K562 (cell line): ENCODE data around the gene FRMD3. TPM values are rescaled to one million over a fixed set of nuclear protein-coding genes. Genes with fewer than 3 reads are reported as not detected.

Experiments
- ATAC-seq: fragments of 200-7000 bp; cut with Tn5 transposase; 3 replicates; pipeline ENCODE4 v1.9.1; 2020; ENCODE audit warnings: moderate library complexity
- BruUV-seq: library from RNA; stranded (reverse); fragments of 400-500 nt; replicated peaks from 2 replicates; lab custom pipeline; 2021; lab: Mats Ljungman, UMichigan
- CTCF ChIA-PET: fragments of 300-600 bp; formaldehyde crosslinking; extraction: SDS; loops from one replicate; lab custom pipeline; 2021; ENCODE audit warnings: low intra/inter-chr PET ratio; lab: Yijun Ruan, JAX
- POLR2A ChIA-PET: fragments of 300-600, 350-650 bp; sonication (Branson Sonifier 250); formaldehyde crosslinking; extraction: SDS; loops from one replicate; lab custom pipeline; 2021; ENCODE audit warnings: antibody characterized with exemption, inconsistent platforms; lab: Yijun Ruan, JAX
- DNase-seq, 4 experiments: peaks; one replicate each; pipeline versions ENCODE4 v3.0.0 to v3.0.0-alpha.2; 2011 to 2018; ENCODE audit warnings: low spot score in 3 of 4, mixed read lengths in 3 of 4; ENCODE audit errors: extremely low read depth in 1 of 4
- FAIRE-seq: peaks from 2 replicates; lab custom pipeline; 2011; peaks lifted over from hg19 to GRCh38; lab: Jason Lieb, UNC
- H2AFZ ChIP-seq: 2 replicates; pipeline ENCODE4 v1.6.0; 2011; ENCODE audit warnings: low read depth, low read length, control low read depth, inconsistent platforms
- H3K27ac ChIP-seq: fragments of 200-600 bp; 3 replicates; pipeline ENCODE4 v1.8.0; 2011; ENCODE audit warnings: low read depth, mild to moderate bottlenecking, control low read depth, inconsistent platforms, low read length, moderate library complexity, mixed read lengths; ENCODE audit errors: extremely low read depth
- H3K27me3 ChIP-seq, 2 experiments: fragments of 300-600 bp in 1 of 2; 2 replicates in 1 of 2; 3 replicates in 1 of 2; pipeline versions ENCODE4 v1.6.0 to v1.8.0; 2011; ENCODE audit warnings: inconsistent platforms in 2 of 2, low read length in 2 of 2, mild to moderate bottlenecking in 1 of 2, mixed read lengths in 1 of 2, moderate library complexity in 1 of 2; ENCODE audit not compliant: control insufficient read depth in 2 of 2, insufficient read depth in 2 of 2
- H3K36me3 ChIP-seq: fragments of 300-600 bp; 3 replicates; pipeline ENCODE4 v1.8.0; 2011; ENCODE audit warnings: mild to moderate bottlenecking, low read length, inconsistent platforms; ENCODE audit not compliant: control insufficient read depth, insufficient read depth
- H3K4me1 ChIP-seq, 2 experiments: fragments of 200-600 bp in 1 of 2; replicated peaks in 1 of 2; 2 replicates in 1 of 2; 3 replicates in 1 of 2; pipeline versions ENCODE4 v1.5.1 to v1.8.0; 2011; ENCODE audit warnings: inconsistent platforms in 2 of 2, low read length in 2 of 2, mild to moderate bottlenecking in 1 of 2, mixed read lengths in 1 of 2, moderate library complexity in 1 of 2; ENCODE audit not compliant: control insufficient read depth in 2 of 2, insufficient read depth in 2 of 2
- H3K4me2 ChIP-seq: 2 replicates; pipeline ENCODE4 v1.6.1; 2011; ENCODE audit warnings: low read length, control low read depth, inconsistent platforms, mixed read lengths; ENCODE audit not compliant: insufficient read depth
- H3K4me3 ChIP-seq: fragments of 200-600 bp; sonication (generic), shearing (Covaris generic); 2 replicates; pipeline ENCODE4 v1.5.1; 2016; ENCODE audit warnings: control low read depth, inconsistent platforms
- H3K79me2 ChIP-seq: fragments of 200-600 bp; 3 replicates; pipeline ENCODE4 v1.8.0; 2011; ENCODE audit warnings: low read length, inconsistent platforms; ENCODE audit not compliant: control insufficient read depth, insufficient read depth
- H3K9ac ChIP-seq, 2 experiments: 2 replicates each; pipeline versions ENCODE4 v1.6.0 to v1.6.1; 2011; ENCODE audit warnings: low read depth in 2 of 2, low read length in 2 of 2, control low read depth in 1 of 2, inconsistent platforms in 1 of 2, mild to moderate bottlenecking in 1 of 2, mixed read lengths in 1 of 2; ENCODE audit not compliant: insufficient read depth in 1 of 2
- H3K9me1 ChIP-seq: one replicate; pipeline ENCODE4 v1.6.0; 2011; ENCODE audit warnings: inconsistent platforms, mild to moderate bottlenecking, low read length, moderate library complexity; ENCODE audit not compliant: control insufficient read depth, insufficient read depth
- H3K9me3 ChIP-seq: replicated peaks from 2 replicates; pipeline ENCODE4 v1.5.1; 2011; ENCODE audit warnings: low read depth, low read length, inconsistent platforms; ENCODE audit not compliant: control insufficient read depth, insufficient read depth
- H4K20me1 ChIP-seq: replicated peaks from 2 replicates; pipeline ENCODE4 v1.6.1; 2011; ENCODE audit warnings: low read length, inconsistent platforms, mixed read lengths; ENCODE audit not compliant: control insufficient read depth, insufficient read depth
- CBX8 ChIP-seq: fragments of 200-600 bp; sonication (generic); IDR thresholded peaks from 2 replicates; pipeline ENCODE4 v1.6.1; 2012; ENCODE audit warnings: borderline replicate concordance, mixed run types, low read depth, mild to moderate bottlenecking, moderate library complexity, mixed read lengths, low read length, control low read depth, inconsistent platforms; ENCODE audit not compliant: poor library complexity, severe bottlenecking; ENCODE audit errors: extremely low read depth
- CHD2 ChIP-seq: IDR thresholded peaks from 2 replicates; pipeline ENCODE4 v1.6.1; 2011; ENCODE audit warnings: low read depth, low read length
- ELF1 ChIP-seq: fragments of 200-800 bp; sonication (Bioruptor generic); IDR thresholded peaks from 2 replicates; pipeline ENCODE4 v1.6.1; 2016; ENCODE audit warnings: missing genetic modification characterization, missing compliant biosample characterization
- GMEB1 ChIP-seq: fragments of 250-450 bp; sonication (Bioruptor Pico); IDR thresholded peaks from 2 replicates; pipeline ENCODE4 v1.4.0; 2020; ENCODE audit warnings: mild to moderate bottlenecking
- HDAC6 ChIP-seq: IDR thresholded peaks from 2 replicates; pipeline ENCODE4 v1.6.1; 2012; ENCODE audit warnings: low read depth, mild to moderate bottlenecking, control low read depth, inconsistent platforms, low read length, moderate library complexity
- IRF1 ChIP-seq: sonication (generic); formaldehyde crosslinking; IDR thresholded peaks from 2 replicates; pipeline ENCODE4 v1.8.0; 2022; ENCODE audit warnings: missing genetic modification reagents, mild to moderate bottlenecking, borderline replicate concordance
- IRF9 ChIP-seq: fragments of 450-650 bp; IDR thresholded peaks from 2 replicates; pipeline ENCODE4 v1.6.1; 2016; ENCODE audit warnings: missing biosample characterization, missing genetic modification characterization
- LARP7 ChIP-seq: fragments of 450-650 bp; IDR thresholded peaks from 2 replicates; pipeline ENCODE4 v1.6.1; 2016
- NFRKB ChIP-seq: fragments of 450-650 bp; IDR thresholded peaks from 2 replicates; pipeline ENCODE4 v1.6.1; 2016; ENCODE audit warnings: low read depth
- PHF8 ChIP-seq: fragments of 200-600 bp; sonication (generic); IDR thresholded peaks from 2 replicates; pipeline ENCODE4 v1.6.1; 2012; ENCODE audit warnings: mixed run types, mild to moderate bottlenecking, inconsistent platforms, low read length, moderate library complexity, borderline replicate concordance
- PRMT5 ChIP-seq: sonication (generic); formaldehyde crosslinking; IDR thresholded peaks from 2 replicates; pipeline ENCODE4 v1.5.0; 2020; ENCODE audit warnings: missing genetic modification reagents
- SNRNP70 ChIP-seq: fragments of 200-400 bp; formaldehyde crosslinking; optimal IDR thresholded peaks from 2 replicates; pipeline ENCODE3; 2017; ENCODE audit warnings: low read depth, low read length
- TGIF2 ChIP-seq: sonication (generic); formaldehyde crosslinking; IDR thresholded peaks from 2 replicates; pipeline ENCODE4 v1.8.1; 2022; ENCODE audit warnings: mild to moderate bottlenecking, missing genetic modification reagents, moderate library complexity
- YBX1 ChIP-seq: fragments of 450-650 bp; IDR thresholded peaks from 2 replicates; pipeline ENCODE4 v1.7.1; 2016; ENCODE audit warnings: mild to moderate bottlenecking
- ZKSCAN3 ChIP-seq: fragments of 250-450 bp; sonication (Bioruptor Pico); IDR thresholded peaks from 2 replicates; pipeline ENCODE4 v1.4.0; 2020
- ZNF384 ChIP-seq: IDR thresholded peaks from 2 replicates; pipeline ENCODE4 v1.6.1; 2012; ENCODE audit warnings: low read depth, low read length, improper control_type of control experiment
- ZNF583 ChIP-seq: fragments of 250-450 bp; sonication (Bioruptor Pico); IDR thresholded peaks from 2 replicates; pipeline ENCODE4 v1.4.0; 2020
- ZNF668 ChIP-seq: fragments of 250-450 bp; sonication (Bioruptor Pico); IDR thresholded peaks from 2 replicates; pipeline ENCODE4 v1.8.0; 2022; ENCODE audit warnings: mild to moderate bottlenecking, inconsistent platforms
- ZNF707 ChIP-seq: fragments of 250-450 bp; sonication (Bioruptor Pico); conservative IDR thresholded peaks from 2 replicates; pipeline ENCODE4 v1.8.0; 2022; ENCODE audit warnings: inconsistent platforms, mild to moderate bottlenecking, moderate library complexity
- ZSCAN29 ChIP-seq: fragments of 450-650 bp; IDR thresholded peaks from 2 replicates; pipeline ENCODE4 v1.6.1; 2017
- WGBS: fragments of 100-300 bp; shearing (Covaris generic); methylation state at CpG from one replicate; pipeline ENCODE4 v1.1.6; 2016; ENCODE audit warnings: low coverage, mixed read lengths; ENCODE audit not compliant: insufficient coverage; ENCODE audit errors: missing lambda C conversion rate; 5-methylcytosine and 5-hydroxymethylcytosine counted together
- in situ Hi-C: fragments of 300-500 bp; cut with MboI; formaldehyde crosslinking; loops from 4 replicates; pipeline ENCODE4 v1.15.0; 2018; ENCODE audit warnings: inconsistent platforms, mixed read lengths
- intact Hi-C: fragments of 100-400 bp; cut with micrococcal nuclease; formaldehyde crosslinking; loops from 2 replicates; pipeline ENCODE4 v1.14.2; 2022
- polyA plus RNA-seq, 8 experiments: library from polyadenylated mRNA; depleted of rRNA in 4 of 8; stranded (reverse) in 5 of 8; unstranded in 3 of 8; fragments of >200 nt; fragmentation: Nextera tagmentation in 2 of 8; fragmentation: Illumina TruSeq in 1 of 8; extraction: Ambion mirVana in 2 of 8; extraction: Trizol in 1 of 8; gene quantifications; 2 replicates each; pipeline versions ENCODE4 v1.2.1 to v1.2.3, GENCODE V29; 2011 to 2014; ENCODE audit warnings: inconsistent platforms in 1 of 8, missing spikeins in 1 of 8
- total RNA-seq, 7 experiments: library from RNA; depleted of rRNA in 6 of 7; stranded (reverse); fragments of >200 nt in 6 of 7; fragmentation: Illumina TruSeq in 2 of 7; extraction: Trizol in 2 of 7; gene quantifications; 2 replicates each; pipeline versions ENCODE4 v1.2.1 to v1.2.3, GENCODE V29; 2011 to 2021; ENCODE audit warnings: low replicate concordance in 1 of 7

The FRMD3 gene
- total and polyA plus RNA-seq, 9 of the 15 experiments (the other 6 are each of a cell fraction or from before 2014, with no cell fraction given): 0.09 to 0.51 (median 0.21) TPM

- Histone ChIP-seq H3K27ac (no peak overlapping the region), H3K9me1 (no peaks in the 10 kb centered on the region), H3K27me3 (no peaks in the 10 kb centered on the region), H3K9me3 (no peaks in the 10 kb centered on the region), H3K36me3 (no peaks in the 10 kb centered on the region), H3K9ac (no peak overlapping the region), H3K79me2 (no peaks in the 10 kb centered on the region), H3K4me1 (no peaks in the 10 kb centered on the region), H2AFZ (no peak overlapping the region), H3K4me2 (no peak overlapping the region), H3K4me3 (no peak overlapping the region), H4K20me1 (no peaks in the 10 kb centered on the region)
- in situ Hi-C loops: loop anchor here (25.0 kb wide), 1 partner anchor 576 kb away; the partner anchor contains the start of gene KIF27
- FAIRE-seq (no peak), DNase-seq (peak in 1 of 4 experiments; percentile 2), ATAC-seq (no peak)
- intact Hi-C loops: loop anchor here (10.0 kb wide), 1 partner anchor 578 kb away; no protein-coding TSS in a partner anchor
- CTCF ChIA-PET: no interaction called here
- 0% methylated on average over 1 of the region's 1 CpG for WGBS
- no peak for TF ChIP-seq HDAC6
- TF ChIP-seq ZSCAN29: no peak
- no peak for TF ChIP-seq NFRKB
- TF ChIP-seq ZNF583: no peak
- no peak for TF ChIP-seq LARP7
- no peak for TF ChIP-seq ELF1 (tag)
- TF ChIP-seq ZKSCAN3 (CRISPR knock-in tag): no peak
- no peak for TF ChIP-seq PRMT5
- no peak for TF ChIP-seq ZNF384
- no peak for TF ChIP-seq TGIF2 (CRISPR knock-in tag)
- no peak for TF ChIP-seq CHD2
- TF ChIP-seq ZNF668 (CRISPR knock-in tag): no peak
- no peak for TF ChIP-seq YBX1
- TF ChIP-seq PHF8: no peak
- no peak for TF ChIP-seq SNRNP70
- TF ChIP-seq CBX8: no peak
- no peak for TF ChIP-seq ZNF707 (CRISPR knock-in tag)
- TF ChIP-seq IRF1: no peak
- TF ChIP-seq GMEB1 (CRISPR knock-in tag): no peak
- TF ChIP-seq IRF9: no peak
- BruUV-seq: no TSS peak
- POLR2A ChIA-PET: no interaction called here
These were observed 201.5 kb downstream of the FRMD3 start for GRCh38 chr9:83336706-83337105.
